GM18520 (cell line): Measurements from ENCODE around the gene AXDND1.

ENCODE experiments used
- ATAC-seq: cut with Tn5 transposase; IDR thresholded peaks from one replicate; pipeline ENCODE4 v1.9.1; 2021; ENCODE audit not compliant: unreplicated experiment

Gene AXDND1

GRCh38 chr1:179554427-179554826, 188.7 kb downstream of the AXDND1 start:
- no peak for ATAC-seq

- no peak for ATAC-seq
Observed at GRCh38 chr1:179558078-179558477, 192.3 kb downstream of the AXDND1 start.

- ATAC-seq: no peak
Observed at GRCh38 chr1:179575497-179576314, 209.9 kb downstream of the AXDND1 start, which contains the start of gene NPHS2. Gene NPHS2, minus strand, starts transcription at chr1:179575948. Its CDS starts 84 bp downstream, at chr1:179575864.

GRCh38 chr1:179576509-179576908, 210.7 kb downstream of the AXDND1 start:
- ATAC-seq: no peak

- no peak for ATAC-seq
Observed at GRCh38 chr1:179583771-179584320, 218.1 kb downstream of the AXDND1 start.

GRCh38 chr1:179586107-179586823, 220.5 kb downstream of the AXDND1 start:
- ATAC-seq: no peak

- no peak for ATAC-seq
Observed at GRCh38 chr1:179587336-179587735, 221.6 kb downstream of the AXDND1 start.

- no peak for ATAC-seq
Observed at GRCh38 chr1:179588425-179589024, 222.8 kb downstream of the AXDND1 start.

GRCh38 chr1:179589509-179589908, 223.7 kb downstream of the AXDND1 start:
- ATAC-seq: no peak

GRCh38 chr1:179590671-179591070, 224.9 kb downstream of the AXDND1 start:
- no peak for ATAC-seq

- no peak for ATAC-seq
Observed at GRCh38 chr1:179591253-179591591, 225.5 kb downstream of the AXDND1 start.

GRCh38 chr1:179591592-179592580, 226.1 kb downstream of the AXDND1 start, which contains the start of gene TDRD5:
Gene TDRD5, plus strand, starts transcription at chr1:179591832. Its CDS starts 784 bp downstream, at chr1:179592616.
- ATAC-seq: no peak

- no peak for ATAC-seq
Observed at GRCh38 chr1:179598631-179599030, 232.9 kb downstream of the AXDND1 start.

GRCh38 chr1:179599623-179600249, 234.0 kb downstream of the AXDND1 start:
- no peak for ATAC-seq

GRCh38 chr1:179601093-179601492, 235.3 kb downstream of the AXDND1 start:
- no peak for ATAC-seq
